Activated CD8-positive, alpha-beta T cell treated with anti-CD3 and anti-CD28 coated beads, Interleukin-2, amount 10 ng/mL, durations not matched to agents 7 days and 5 days (primary cell): ENCODE data around the gene CHST12. TPM values are rescaled to one million over a fixed set of nuclear protein-coding genes. Genes with fewer than 3 reads are reported as not detected.

Experiments
- ATAC-seq: fragments of 150-1000 bp; cut with Tn5 transposase; one replicate; pipeline ENCODE4 v1.10.0; 2021; ENCODE audit warnings: moderate library complexity
- CTCF ChIA-PET: fragments of 350-600 bp; sonication (Branson Sonifier 250); formaldehyde crosslinking; loops from one replicate; lab custom pipeline; 2021; ENCODE audit warnings: antibody characterized with exemption; lab: Charles Lee
- POLR2A ChIA-PET: fragments of 350-600 bp; sonication (Branson Sonifier 250); formaldehyde crosslinking; loops from one replicate; lab custom pipeline; 2021; ENCODE audit warnings: antibody characterized with exemption; lab: Charles Lee
- DNase-seq: peaks from one replicate; pipeline ENCODE4 v3.0.0-alpha.2; 2020
- H3K27ac Mint-ChIP-seq: one replicate; pipeline ENCODE4 v1.8.0; 2021; ENCODE audit warnings: mild to moderate bottlenecking, mixed read lengths
- H3K27me3 Mint-ChIP-seq: one replicate; pipeline ENCODE4 v1.8.0; 2021; ENCODE audit warnings: low read depth, mixed read lengths
- H3K36me3 Mint-ChIP-seq: one replicate; pipeline ENCODE4 v1.8.0; 2021; ENCODE audit warnings: low read depth, mixed read lengths
- H3K4me1 Mint-ChIP-seq: one replicate; pipeline ENCODE4 v1.8.0; 2021; ENCODE audit warnings: low read depth, mixed read lengths
- H3K4me3 Mint-ChIP-seq: one replicate; pipeline ENCODE4 v1.8.0; 2021; ENCODE audit warnings: mild to moderate bottlenecking, mixed read lengths
- H3K9me3 Mint-ChIP-seq: one replicate; pipeline ENCODE4 v1.8.0; 2022; ENCODE audit warnings: mixed read lengths; ENCODE audit not compliant: insufficient read depth
- total RNA-seq, 2 experiments: library from RNA; stranded (reverse); gene quantifications; one replicate each; pipeline ENCODE4 v1.2.3, GENCODE V29; 2021

Gene CHST12
- total RNA-seq, 2 experiments from 2014 or later, result 47.9 to 49.0 TPM

- POLR2A ChIA-PET, result no interaction called here
- DNase-seq (no peak), ATAC-seq (no peak)
- Mint-ChIP-seq H3K27ac (no peak overlapping the region), H3K4me3 (no peak overlapping the region), H3K9me3 (no peaks in the 10 kb centered on the region), H3K36me3 (no peaks in the 10 kb centered on the region), H3K4me1 (no peaks in the 10 kb centered on the region), H3K27me3 (peaks cover 3% of the 10 kb centered on the region)
- CTCF ChIA-PET, result interaction anchor here (0.9 to 1.5 kb wide), 4 partner anchors 29 to 212 kb away, joined by 3 to 6 read pairs (median 5); partner anchors contain the start of gene IQCE
Observed at GRCh38 chr7:2497500-2498336, 94.3 kb downstream of the CHST12 start.

Other genes with a start within 250 kb of the CHST12 start
- 10 to 100 TPM; 79.8 to 82.7 TPM for gene MAD1L1, start 170.7 kb upstream of the CHST12 start, total RNA-seq
- gene MRM2, start 161.4 kb upstream of the CHST12 start, total RNA-seq, result 10 to 100 TPM; 36.7 to 37.8 TPM
- gene NUDT1, start 161.4 kb upstream of the CHST12 start, total RNA-seq, result 100 to 1,000 TPM; 126 to 130 TPM
- 10 to 100 TPM; 28.3 to 35.8 TPM for gene SNX8, start 89.2 kb upstream of the CHST12 start, total RNA-seq
- gene EIF3B, start 48.8 kb upstream of the CHST12 start, total RNA-seq, result 100 to 1,000 TPM; 174 to 184 TPM
- gene GRIFIN, start 72.8 kb downstream of the CHST12 start, total RNA-seq, result not detected
- gene LFNG, start 116.2 kb downstream of the CHST12 start, total RNA-seq, result 100 to 1,000 TPM; 134 to 136 TPM
- 10 to 100 TPM; 39.4 to 40.7 TPM for gene BRAT1, start 151.9 kb downstream of the CHST12 start, total RNA-seq
- gene IQCE, start 155.4 kb downstream of the CHST12 start, total RNA-seq, result 10 to 100 TPM; 11.6 to 12.4 TPM
- 10 to 100 TPM; 37.0 to 37.7 TPM for gene TTYH3, start 228.4 kb downstream of the CHST12 start, total RNA-seq